PC-9 (cell line): ENCODE data around the gene SP2. TPM values are rescaled to one million over a fixed set of nuclear protein-coding genes. Genes with fewer than 3 reads are reported as not detected.

Experiments
- BruUV-seq: library from RNA; stranded (reverse); fragments of 400-500 nt; replicated peaks from 2 replicates; lab custom pipeline; 2021; lab: Mats Ljungman, UMichigan
- CTCF ChIA-PET: fragments of 300-600 bp; sonication (Branson Sonifier 250); formaldehyde crosslinking; loops from one replicate; lab custom pipeline; 2022; ENCODE audit warnings: antibody characterized with exemption; lab: Charles Lee
- POLR2A ChIA-PET: fragments of 300-600 bp; sonication (Branson Sonifier 250); formaldehyde crosslinking; loops from one replicate; lab custom pipeline; 2022; ENCODE audit warnings: antibody characterized with exemption; ENCODE audit not compliant: unreplicated experiment; lab: Charles Lee
- DNase-seq, 2 experiments: peaks; one replicate each; pipeline versions ENCODE4 v3.0.0 to v3.0.0-alpha.2; 2015 to 2022; ENCODE audit warnings: mixed read lengths in 1 of 2
- H2AFZ ChIP-seq: fragments of 200-600 bp; sonication (generic); 2 replicates; pipeline ENCODE4 v1.8.1; 2017; ENCODE audit warnings: antibody characterized with exemption
- H3F3A ChIP-seq: fragments of 200-600 bp; sonication (generic); 2 replicates; pipeline ENCODE4 v1.8.1; 2017; ENCODE audit warnings: antibody characterized with exemption, mild to moderate bottlenecking, low read depth; ENCODE audit not compliant: insufficient read depth
- H3K27ac ChIP-seq: fragments of 200-600 bp; sonication (generic); 2 replicates; pipeline ENCODE4 v1.6.1; 2016; ENCODE audit warnings: mixed run types
- H3K27me3 ChIP-seq: fragments of 200-600 bp; sonication (generic); 2 replicates; pipeline ENCODE4 v1.6.1; 2016; ENCODE audit warnings: low read depth, mixed run types; ENCODE audit not compliant: insufficient read depth
- H3K36me3 ChIP-seq: fragments of 200-600 bp; sonication (generic); 2 replicates; pipeline ENCODE4 v1.6.1; 2016; ENCODE audit warnings: low read depth, mixed run types
- H3K4me1 ChIP-seq: fragments of 200-600 bp; sonication (generic); replicated peaks from 2 replicates; pipeline ENCODE4 v1.6.1; 2016; ENCODE audit warnings: mixed run types; ENCODE audit not compliant: insufficient read depth
- H3K4me2 ChIP-seq: fragments of 200-600 bp; sonication (generic); 2 replicates; pipeline ENCODE4 v1.6.1; 2017; ENCODE audit warnings: mixed run types
- H3K4me3 ChIP-seq: fragments of 200-600 bp; sonication (generic); 2 replicates; pipeline ENCODE4 v1.6.1; 2016; ENCODE audit warnings: mixed run types
- H3K79me2 ChIP-seq: fragments of 200-600 bp; sonication (generic); 2 replicates; pipeline ENCODE4 v1.6.1; 2017; ENCODE audit warnings: low read depth, mixed run types
- H3K9me2 ChIP-seq: fragments of 200-600 bp; sonication (generic); 2 replicates; pipeline ENCODE4 v1.8.1; 2017; ENCODE audit warnings: mild to moderate bottlenecking; ENCODE audit not compliant: insufficient read depth
- H3K9me3 ChIP-seq: fragments of 200-600 bp; sonication (generic); 2 replicates; pipeline ENCODE4 v1.8.1; 2016; ENCODE audit warnings: low read depth; ENCODE audit not compliant: insufficient read depth
- H4K20me1 ChIP-seq: fragments of 200-600 bp; sonication (generic); 2 replicates; pipeline ENCODE4 v1.8.1; 2017; ENCODE audit not compliant: insufficient read depth
- CTCF ChIP-seq: fragments of 200-600 bp; sonication (generic); conservative IDR thresholded peaks from 2 replicates; pipeline ENCODE4 v1.6.1; 2017; ENCODE audit warnings: mixed run types, antibody characterized with exemption, mild to moderate bottlenecking, moderate library complexity
- EZH2 ChIP-seq: fragments of 200-600 bp; sonication (generic); IDR thresholded peaks from 2 replicates; pipeline ENCODE4 v1.8.0; 2017; ENCODE audit warnings: antibody characterized with exemption, low read depth
- intact Hi-C: fragments of 100-400 bp; cut with micrococcal nuclease; formaldehyde crosslinking; loops from one replicate; pipeline ENCODE4 v1.10.0; 2022; ENCODE audit not compliant: unreplicated experiment
- total RNA-seq: library from RNA; stranded (reverse); gene quantifications from 2 replicates; pipeline ENCODE4 v1.2.3, GENCODE V29; 2021

The SP2 gene
- total RNA-seq, 1 experiment from 2014 or later: 18.0 TPM

DNA sequence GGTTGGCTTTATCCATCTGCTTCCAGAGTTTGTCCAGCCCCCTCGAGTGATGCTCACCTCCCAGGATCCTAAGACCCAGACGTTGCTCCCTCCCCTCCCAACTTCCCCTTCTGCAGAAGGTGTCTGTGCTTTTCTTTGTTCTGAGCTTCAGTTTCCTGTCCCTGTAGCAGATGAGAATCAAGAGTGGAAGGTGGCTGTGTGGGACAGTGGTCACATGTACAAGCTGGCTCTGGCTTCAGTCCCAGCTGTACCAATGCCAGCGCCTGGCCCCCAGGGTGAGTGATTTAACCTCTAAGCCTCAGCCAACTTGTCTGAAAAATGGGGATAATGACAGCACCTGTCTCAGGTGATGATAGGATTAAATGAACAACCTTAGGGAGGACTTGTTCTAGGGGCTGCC is 53.9 kb downstream of the SP2 start:
- Histone ChIP-seq H3K36me3 (peaks cover 17% of the 10 kb centered on the region), H3K4me1 (peaks cover 32% of the 10 kb centered on the region), H3K9me2 (no peaks in the 10 kb centered on the region), H3K4me3 (0 out of 2 replicates have a peak overlapping the region, but pooled peaks have one; percentile 42), H3K79me2 (peaks cover 7% of the 10 kb centered on the region; the same call in 1 of the 2 replicates), H4K20me1 (no peaks in the 10 kb centered on the region), H3K9me3 (no peaks in the 10 kb centered on the region), H3K4me2 (peak overlapping the region; percentile 79), H3F3A (peaks cover 46% of the 10 kb centered on the region; the same call in 1 of the 2 replicates), H3K27ac (peak overlapping the region; percentile 74), H3K27me3 (no peaks in the 10 kb centered on the region), H2AFZ (no peak overlapping the region)
- TF ChIP-seq CTCF (no peak), EZH2 (no peak)
- intact Hi-C loops: loop anchor here (1.0 to 10.0 kb wide), 3 partner anchors 20 to 665 kb away; partner anchors contain the start of genes HOXB7 and HOXB8
- no TSS peak for BruUV-seq
- DNase-seq: no peak
- CTCF ChIA-PET: interaction anchor here (0.8 to 1.9 kb wide), 5 partner anchors 8 to 60 kb away, joined by 3 to 19 read pairs (median 4); partner anchors contain the start of genes CDK5RAP3 and PRR15L
- POLR2A ChIA-PET: interaction anchor here (0.6 kb wide), 1 partner anchor 417 kb away, joined by 3 read pairs; no protein-coding TSS in a partner anchor

DNA sequence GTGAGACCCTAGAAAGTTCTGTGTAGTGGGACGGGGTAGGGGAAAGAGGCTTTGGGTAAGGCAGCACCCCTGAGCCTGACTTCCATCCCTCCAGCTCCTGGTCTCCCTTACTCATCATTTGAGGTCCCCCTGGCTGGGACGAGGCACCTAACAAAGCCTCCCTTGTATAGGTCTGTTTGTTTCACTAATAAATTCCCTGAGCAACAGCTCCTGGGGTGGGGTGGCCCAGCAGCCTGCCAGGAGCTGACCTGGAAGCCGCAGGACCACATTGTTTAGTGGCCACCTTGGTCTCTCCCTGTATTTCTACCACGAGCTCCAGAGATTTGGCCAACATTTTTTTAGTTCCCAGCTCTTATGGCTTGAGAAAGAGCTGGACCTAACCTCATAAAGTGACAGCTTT is 54.4 kb downstream of the SP2 start:
- peak in 1 of 2 experiments; percentile 53 for DNase-seq
- TF ChIP-seq CTCF (no peak), EZH2 (no peak)
- H2AFZ ChIP-seq: no peak overlapping the region
- no peaks in the 10 kb centered on the region for H3K9me2 ChIP-seq
- intact Hi-C loops: no loop called here
- H3K4me2 ChIP-seq: no peak overlapping the region
- H3K4me3 ChIP-seq: no peak overlapping the region
- H3K27me3 ChIP-seq: no peaks in the 10 kb centered on the region
- H3K79me2 ChIP-seq: peaks cover 11% of the 10 kb centered on the region; the same call in 1 of the 2 replicates
- H3K36me3 ChIP-seq: peaks cover 17% of the 10 kb centered on the region
- H3K27ac ChIP-seq: peak overlapping the region; percentile 74; the same call in 1 of the 2 replicates
- CTCF ChIA-PET: interaction anchor here (0.8 to 1.9 kb wide), 3 partner anchors 7 to 19 kb away, joined by 3 to 7 read pairs (median 4); partner anchors contain the start of gene PRR15L
- H4K20me1 ChIP-seq: no peaks in the 10 kb centered on the region
- H3K4me1 ChIP-seq: peaks cover 36% of the 10 kb centered on the region
- peaks cover 41% of the 10 kb centered on the region; the same call in 1 of the 2 replicates for H3F3A ChIP-seq
- BruUV-seq: no TSS peak
- H3K9me3 ChIP-seq: no peaks in the 10 kb centered on the region
- POLR2A ChIA-PET: interaction anchor here (0.6 to 1.5 kb wide), 3 partner anchors 9 to 418 kb away, joined by 3 to 6 read pairs (median 3); partner anchors contain the start of gene PNPO

GRCh38 chr17:47952171-47953021 is 56.4 kb downstream of the SP2 start:
- TF ChIP-seq EZH2 (no peak), CTCF (no peak)
- Histone ChIP-seq H3K36me3 (peaks cover 12% of the 10 kb centered on the region; the same call in 1 of the 2 replicates), H3K4me1 (peaks cover 52% of the 10 kb centered on the region), H3K9me2 (no peaks in the 10 kb centered on the region), H3K27me3 (no peaks in the 10 kb centered on the region), H4K20me1 (no peaks in the 10 kb centered on the region), H2AFZ (no peak overlapping the region), H3K27ac (no peak overlapping the region), H3K4me3 (no peak overlapping the region), H3K9me3 (no peaks in the 10 kb centered on the region), H3K79me2 (peaks cover 28% of the 10 kb centered on the region; the same call in 1 of the 2 replicates), H3K4me2 (no peak overlapping the region), H3F3A (peaks cover 34% of the 10 kb centered on the region; the same call in 1 of the 2 replicates)
- CTCF ChIA-PET: interaction anchor here (0.6 kb wide), 1 partner anchor 19 kb away, joined by 5 read pairs; the partner anchor contains the start of gene CDK5RAP3
- no TSS peak for BruUV-seq
- DNase-seq: no peak
- intact Hi-C loops: no loop called here
- POLR2A ChIA-PET: interaction anchor here (1.5 kb wide), 1 partner anchor 11 kb away, joined by 3 read pairs; the partner anchor contains the start of gene PNPO
